ENCODE results near the gene HILPDA.

- TF ChIP-seq CTCF (IDR thresholded peaks at IDR 0.05), result no peak
- TF ChIP-seq POLR2A (IDR thresholded peaks at IDR 0.05), result no peak
Measured at GRCh38 chr7:128420773-128421172, 34.9 kb upstream of the HILPDA start.
